ENCODE data around the gene RCSD1. TPM values are rescaled to one million over a fixed set of nuclear protein-coding genes. Genes with fewer than 3 reads are reported as not detected.

RCSD1 gene
- total and polyA plus RNA-seq, 2 of the 13 experiments (the other 11 are each of a cell fraction or from before 2014, with no cell fraction given), result not detected

DNA sequence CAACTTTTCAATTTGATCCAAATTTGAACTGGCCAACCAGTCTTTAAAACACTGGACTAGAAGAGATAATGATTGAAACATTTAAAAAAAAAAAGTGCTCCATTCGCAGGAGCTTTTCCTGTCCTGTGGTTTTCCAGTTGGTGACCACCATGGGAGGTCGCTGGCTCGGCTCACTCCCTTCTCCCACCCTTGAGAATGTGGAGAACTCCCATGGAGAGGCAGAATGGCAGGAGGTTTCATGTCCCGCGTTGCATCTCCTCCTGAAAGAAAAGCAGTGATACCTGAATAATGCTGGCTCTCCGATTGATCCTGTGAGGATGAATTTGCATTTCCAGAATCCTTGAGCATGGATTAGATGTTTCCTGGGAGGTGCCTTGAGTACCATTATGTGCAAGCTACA, 75.2 kb downstream of the RCSD1 start:
- BruUV-seq (replicated peaks), result no TSS peak
- TF ChIP-seq ZNF263 (CRISPR knock-in tag; IDR thresholded peaks at IDR 0.05), result no peak
- no peak for TF ChIP-seq CENPX (CRISPR knock-in tag; IDR thresholded peaks at IDR 0.05)
- TF ChIP-seq ZNF589 (CRISPR knock-in tag; conservative IDR thresholded peaks at IDR 0.05), result no peak
- no peak for TF ChIP-seq WIZ (CRISPR knock-in tag; IDR thresholded peaks at IDR 0.05)
- TF ChIP-seq ZNF652 (CRISPR knock-in tag; IDR thresholded peaks at IDR 0.05; ENCODE audit: borderline replicate concordance, low read depth), result no peak
- FAIRE-seq, result no peak
- no peak overlapping the region for H3K27ac ChIP-seq (ENCODE audit: extremely low read length, insufficient read depth, low read length)
- H3K4me3 ChIP-seq (replicated peaks in 1 of 3; ENCODE audit: insufficient read depth in 1 of 3, low read depth in 2 of 3, low read length in 3 of 3), result no peak overlapping the region
- H3K4me2 ChIP-seq (ENCODE audit: low read depth, low read length), result no peak overlapping the region
- DNase-seq (ENCODE audit: low spot score), result no peak
- ChIA-PET POLR2A (interaction anchor here (1.1 kb wide), 1 partner anchor 9 kb away, joined by 3 read pairs; no protein-coding TSS in a partner anchor), CTCF (ENCODE audit: low intra/inter-chr PET ratio, low total read pairs) (no interaction called here)
- H3K9ac ChIP-seq (ENCODE audit: insufficient read depth, low read depth, low read length), result no peak overlapping the region
- H3K36me3 ChIP-seq (replicated peaks in 1 of 2; ENCODE audit: control insufficient read depth in 1 of 2, insufficient read depth in 2 of 2, low read length in 2 of 2), result no peaks in the 10 kb centered on the region
- ATAC-seq, result no peak
- peaks cover 0 to 32% of the 10 kb centered on the region in 2 experiments; a peak in 3 of 5 replicates for H3K27me3 ChIP-seq (ENCODE audit: control insufficient read depth in 1 of 2, insufficient read depth in 2 of 2, low read length in 2 of 2)
- no peak overlapping the region for H2AFZ ChIP-seq (ENCODE audit: low read length)
- H3K79me2 ChIP-seq (ENCODE audit: insufficient read depth, low read length), result no peaks in the 10 kb centered on the region
- no peaks in the 10 kb centered on the region for H4K20me1 ChIP-seq (ENCODE audit: insufficient read depth, low read length)
- in situ Hi-C loops (cut with HindIII; ENCODE audit: extremely low pct_ligation_motif_present, low pct_unique_long_range_greater_than_20kb), result no loop called here
- H3K4me1 ChIP-seq (ENCODE audit: insufficient read depth, low read length), result peaks cover 8% of the 10 kb centered on the region; the same call in 1 of the 2 replicates
- 28% methylated on average over 6 of the region's 6 CpGs for WGBS (ENCODE audit: low lambda C conversion rate)
- intact Hi-C loops (cut with micrococcal nuclease; ENCODE audit: unreplicated experiment), result loop anchor here (10.0 kb wide), 1 partner anchor 620 kb away; no protein-coding TSS in a partner anchor
- H3K9me3 ChIP-seq (ENCODE audit: low read length), result no peaks in the 10 kb centered on the region

DNA sequence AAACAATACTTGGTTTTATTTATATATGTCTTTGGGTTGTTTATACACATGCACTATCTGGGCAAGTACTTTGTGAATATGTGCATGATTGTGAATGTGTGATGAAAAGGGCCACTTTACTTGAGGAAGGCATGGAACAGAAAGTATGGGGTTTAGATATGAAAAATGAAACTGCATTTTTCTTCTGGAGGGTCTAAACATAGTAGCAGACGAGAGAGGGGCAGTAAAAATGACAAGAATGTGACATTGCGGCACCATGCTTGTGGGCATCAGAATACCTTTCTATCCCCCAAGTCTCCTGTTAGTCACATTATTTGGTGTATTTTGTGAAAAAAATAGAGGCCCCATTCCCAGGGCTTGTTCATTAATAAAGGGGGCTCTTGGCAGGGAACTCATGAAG, 76.3 kb downstream of the RCSD1 start:
- no peak overlapping the region for H3K4me2 ChIP-seq (ENCODE audit: low read depth, low read length)
- ATAC-seq (no peak), DNase-seq (ENCODE audit: low spot score) (no peak), FAIRE-seq (no peak)
- H3K36me3 ChIP-seq (replicated peaks in 1 of 2; ENCODE audit: control insufficient read depth in 1 of 2, insufficient read depth in 2 of 2, low read length in 2 of 2), result no peaks in the 10 kb centered on the region
- no peaks in the 10 kb centered on the region for H3K79me2 ChIP-seq (ENCODE audit: insufficient read depth, low read length)
- H3K27me3 ChIP-seq (ENCODE audit: control insufficient read depth in 1 of 2, insufficient read depth in 2 of 2, low read length in 2 of 2), result peaks cover 0 to 32% of the 10 kb centered on the region in 2 experiments; a peak in 3 of 5 replicates
- intact Hi-C loops (cut with micrococcal nuclease; ENCODE audit: unreplicated experiment), result loop anchor here (10.0 kb wide), 1 partner anchor 622 kb away; no protein-coding TSS in a partner anchor
- CTCF ChIA-PET (ENCODE audit: low intra/inter-chr PET ratio, low total read pairs), result no interaction called here
- H3K4me3 ChIP-seq (replicated peaks in 1 of 3; ENCODE audit: insufficient read depth in 1 of 3, low read depth in 2 of 3, low read length in 3 of 3), result no peak overlapping the region
- in situ Hi-C loops (cut with HindIII; ENCODE audit: extremely low pct_ligation_motif_present, low pct_unique_long_range_greater_than_20kb), result no loop called here
- POLR2A ChIA-PET, result no interaction called here
- no peaks in the 10 kb centered on the region for H4K20me1 ChIP-seq (ENCODE audit: insufficient read depth, low read length)
- H3K9me3 ChIP-seq (ENCODE audit: low read length), result no peaks in the 10 kb centered on the region
- BruUV-seq (replicated peaks), result no TSS peak
- WGBS (ENCODE audit: low lambda C conversion rate), result 23% methylated on average over 2 of the region's 2 CpGs
- H2AFZ ChIP-seq (ENCODE audit: low read length), result no peak overlapping the region
- no peak overlapping the region for H3K27ac ChIP-seq (ENCODE audit: extremely low read length, insufficient read depth, low read length)
- peaks cover 6% of the 10 kb centered on the region; the same call in 1 of the 2 replicates for H3K4me1 ChIP-seq (ENCODE audit: insufficient read depth, low read length)
- no peak overlapping the region for H3K9ac ChIP-seq (ENCODE audit: insufficient read depth, low read depth, low read length)
- no peak for TF ChIP-seq ZNF660 (CRISPR knock-in tag; IDR thresholded peaks at IDR 0.05; ENCODE audit: borderline replicate concordance, low read depth)
- TF ChIP-seq ARNT2 (CRISPR knock-in tag; IDR thresholded peaks at IDR 0.05; ENCODE audit: low read depth), result no peak
- TF ChIP-seq, protein P1, sequence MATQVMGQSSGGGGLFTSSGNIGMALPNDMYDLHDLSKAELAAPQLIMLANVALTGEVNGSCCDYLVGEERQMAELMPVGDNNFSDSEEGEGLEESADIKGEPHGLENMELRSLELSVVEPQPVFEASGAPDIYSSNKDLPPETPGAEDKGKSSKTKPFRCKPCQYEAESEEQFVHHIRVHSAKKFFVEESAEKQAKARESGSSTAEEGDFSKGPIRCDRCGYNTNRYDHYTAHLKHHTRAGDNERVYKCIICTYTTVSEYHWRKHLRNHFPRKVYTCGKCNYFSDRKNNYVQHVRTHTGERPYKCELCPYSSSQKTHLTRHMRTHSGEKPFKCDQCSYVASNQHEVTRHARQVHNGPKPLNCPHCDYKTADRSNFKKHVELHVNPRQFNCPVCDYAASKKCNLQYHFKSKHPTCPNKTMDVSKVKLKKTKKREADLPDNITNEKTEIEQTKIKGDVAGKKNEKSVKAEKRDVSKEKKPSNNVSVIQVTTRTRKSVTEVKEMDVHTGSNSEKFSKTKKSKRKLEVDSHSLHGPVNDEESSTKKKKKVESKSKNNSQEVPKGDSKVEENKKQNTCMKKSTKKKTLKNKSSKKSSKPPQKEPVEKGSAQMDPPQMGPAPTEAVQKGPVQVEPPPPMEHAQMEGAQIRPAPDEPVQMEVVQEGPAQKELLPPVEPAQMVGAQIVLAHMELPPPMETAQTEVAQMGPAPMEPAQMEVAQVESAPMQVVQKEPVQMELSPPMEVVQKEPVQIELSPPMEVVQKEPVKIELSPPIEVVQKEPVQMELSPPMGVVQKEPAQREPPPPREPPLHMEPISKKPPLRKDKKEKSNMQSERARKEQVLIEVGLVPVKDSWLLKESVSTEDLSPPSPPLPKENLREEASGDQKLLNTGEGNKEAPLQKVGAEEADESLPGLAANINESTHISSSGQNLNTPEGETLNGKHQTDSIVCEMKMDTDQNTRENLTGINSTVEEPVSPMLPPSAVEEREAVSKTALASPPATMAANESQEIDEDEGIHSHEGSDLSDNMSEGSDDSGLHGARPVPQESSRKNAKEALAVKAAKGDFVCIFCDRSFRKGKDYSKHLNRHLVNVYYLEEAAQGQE (IDR thresholded peaks at IDR 0.05; ENCODE audit: borderline replicate concordance in 1 of 2, low read depth in 1 of 2, low read length in 2 of 2), result no peak
- no peak for TF ChIP-seq ZNF253 (CRISPR knock-in tag; IDR thresholded peaks at IDR 0.05; ENCODE audit: borderline replicate concordance)
- TF ChIP-seq PHF5A (CRISPR knock-in tag; IDR thresholded peaks at IDR 0.05; ENCODE audit: low read depth, unreplicated experiment), result no peak
- no peak for TF ChIP-seq ZBTB46 (CRISPR knock-in tag; IDR thresholded peaks at IDR 0.05; ENCODE audit: borderline replicate concordance)
- no peak for TF ChIP-seq DR1 (CRISPR knock-in tag; IDR thresholded peaks at IDR 0.05)
